ENCODE results near the gene ORAI2.

DNA sequence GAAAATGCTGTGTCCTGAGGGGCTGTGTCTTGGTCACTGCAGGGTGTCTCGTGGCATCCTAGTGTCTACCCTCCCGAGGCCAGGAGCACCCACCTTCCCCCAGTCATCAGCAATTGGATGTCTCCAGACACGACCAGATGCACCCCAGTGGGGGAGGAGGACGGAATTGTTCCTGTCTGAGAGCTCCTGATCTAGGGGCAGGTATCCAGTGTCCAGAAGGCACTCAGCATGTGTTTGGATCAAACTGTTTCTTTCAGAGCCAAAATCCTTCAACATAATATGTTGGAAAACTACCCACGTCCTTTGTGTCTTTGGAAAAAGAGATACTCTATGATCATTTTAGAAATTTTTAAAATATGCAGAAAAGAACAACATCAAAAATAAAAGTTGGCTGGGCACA is 20.3 kb upstream of the ORAI2 start:
- TF ChIP-seq POLR2A (IDR thresholded peaks at IDR 0.05) (no peak), POLR2AphosphoS5 (IDR thresholded peaks at IDR 0.05) (no peak), EP300 (IDR thresholded peaks at IDR 0.05) (no peak)
- TF ChIP-seq, protein P1, sequence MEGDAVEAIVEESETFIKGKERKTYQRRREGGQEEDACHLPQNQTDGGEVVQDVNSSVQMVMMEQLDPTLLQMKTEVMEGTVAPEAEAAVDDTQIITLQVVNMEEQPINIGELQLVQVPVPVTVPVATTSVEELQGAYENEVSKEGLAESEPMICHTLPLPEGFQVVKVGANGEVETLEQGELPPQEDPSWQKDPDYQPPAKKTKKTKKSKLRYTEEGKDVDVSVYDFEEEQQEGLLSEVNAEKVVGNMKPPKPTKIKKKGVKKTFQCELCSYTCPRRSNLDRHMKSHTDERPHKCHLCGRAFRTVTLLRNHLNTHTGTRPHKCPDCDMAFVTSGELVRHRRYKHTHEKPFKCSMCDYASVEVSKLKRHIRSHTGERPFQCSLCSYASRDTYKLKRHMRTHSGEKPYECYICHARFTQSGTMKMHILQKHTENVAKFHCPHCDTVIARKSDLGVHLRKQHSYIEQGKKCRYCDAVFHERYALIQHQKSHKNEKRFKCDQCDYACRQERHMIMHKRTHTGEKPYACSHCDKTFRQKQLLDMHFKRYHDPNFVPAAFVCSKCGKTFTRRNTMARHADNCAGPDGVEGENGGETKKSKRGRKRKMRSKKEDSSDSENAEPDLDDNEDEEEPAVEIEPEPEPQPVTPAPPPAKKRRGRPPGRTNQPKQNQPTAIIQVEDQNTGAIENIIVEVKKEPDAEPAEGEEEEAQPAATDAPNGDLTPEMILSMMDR (IDR thresholded peaks at IDR 0.05), result no peak

Data from stomach (tissue), 4 donors.